GM19467 (cell line): ENCODE data around the gene MMP1.

Source experiments
- ATAC-seq: cut with Tn5 transposase; IDR thresholded peaks from one replicate; pipeline ENCODE4 v1.9.1; 2021; ENCODE audit warnings: mild to moderate bottlenecking, moderate library complexity; ENCODE audit not compliant: unreplicated experiment

The MMP1 gene

GRCh38 chr11:102807921-102808320, 10.0 kb upstream of the MMP1 start:
- ATAC-seq, result no peak

GRCh38 chr11:102806296-102806695, 8.3 kb upstream of the MMP1 start:
- no peak for ATAC-seq

GRCh38 chr11:102802341-102802740, 4.4 kb upstream of the MMP1 start:
- no peak for ATAC-seq

GRCh38 chr11:102800767-102801166, 2.8 kb upstream of the MMP1 start:
- ATAC-seq, result no peak

- ATAC-seq, result no peak
Observed at GRCh38 chr11:102799681-102800340, 1.9 kb upstream of the MMP1 start.

- ATAC-seq, result peak; percentile 91
Observed at GRCh38 chr11:102794382-102794781, 3.6 kb downstream of the MMP1 start.

- ATAC-seq, result no peak
Observed at GRCh38 chr11:102793677-102794290, 4.2 kb downstream of the MMP1 start.

GRCh38 chr11:102792604-102793003, 5.4 kb downstream of the MMP1 start:
- ATAC-seq, result no peak

- no peak for ATAC-seq
Observed at GRCh38 chr11:102791271-102792036, 6.5 kb downstream of the MMP1 start.

GRCh38 chr11:102788334-102788995, 9.5 kb downstream of the MMP1 start:
- ATAC-seq, result no peak

- no peak for ATAC-seq
Observed at GRCh38 chr11:102784380-102784779, 13.6 kb downstream of the MMP1 start.

- no peak for ATAC-seq
Observed at GRCh38 chr11:102783720-102784119, 14.2 kb downstream of the MMP1 start.

- no peak for ATAC-seq
Observed at GRCh38 chr11:102783016-102783415, 14.9 kb downstream of the MMP1 start.

GRCh38 chr11:102781676-102782075, 16.3 kb downstream of the MMP1 start:
- ATAC-seq, result no peak

- no peak for ATAC-seq
Observed at GRCh38 chr11:102780491-102780918, 17.5 kb downstream of the MMP1 start, which contains the start of gene MMP10. MMP10 (minus strand) TSS chr11:102780628; CDS start chr11:102780591, 37 bp downstream.

GRCh38 chr11:102776454-102776853, 21.5 kb downstream of the MMP1 start:
- ATAC-seq, result no peak

- no peak for ATAC-seq
Observed at GRCh38 chr11:102773386-102773785, 24.6 kb downstream of the MMP1 start.

GRCh38 chr11:102771351-102771750, 26.6 kb downstream of the MMP1 start:
- ATAC-seq, result no peak

GRCh38 chr11:102770191-102770590, 27.8 kb downstream of the MMP1 start:
- ATAC-seq, result no peak

- no peak for ATAC-seq
Observed at GRCh38 chr11:102767800-102768199, 30.2 kb downstream of the MMP1 start.

GRCh38 chr11:102763440-102763839, 34.5 kb downstream of the MMP1 start:
- ATAC-seq, result no peak
